GM21381 (cell line): Measurements from ENCODE around the gene ESR1.
"Not testable (repeated sequence)": the region's sequence is repeated elsewhere in the genome, so short reads cannot be mapped to it uniquely, and the experiment has no call there.

Source experiments
- ATAC-seq: cut with Tn5 transposase; IDR thresholded peaks from one replicate; pipeline ENCODE4 v1.9.1; 2021; ENCODE audit warnings: mild to moderate bottlenecking, moderate library complexity; ENCODE audit not compliant: unreplicated experiment

ESR1 gene

DNA sequence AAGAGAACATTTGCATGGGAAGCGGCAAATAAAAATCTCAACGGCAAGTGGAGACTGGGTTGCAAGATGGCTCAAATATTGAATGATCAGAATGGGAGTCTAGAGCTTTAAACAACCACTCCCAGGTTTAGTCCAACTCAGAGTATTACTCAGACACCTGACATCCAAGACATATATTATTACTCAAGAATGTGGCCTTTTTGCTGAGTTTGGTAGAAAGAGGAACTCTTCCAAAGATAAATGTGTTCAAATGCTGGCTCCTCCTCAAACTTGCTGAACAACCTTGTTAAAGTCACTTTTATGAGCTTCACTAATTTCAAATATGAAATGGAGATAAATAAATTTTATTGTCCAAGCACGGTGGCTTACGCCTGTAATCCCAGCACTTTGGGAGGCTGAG is 77.8 kb downstream of the ESR1 start:
- ATAC-seq, result no peak

DNA sequence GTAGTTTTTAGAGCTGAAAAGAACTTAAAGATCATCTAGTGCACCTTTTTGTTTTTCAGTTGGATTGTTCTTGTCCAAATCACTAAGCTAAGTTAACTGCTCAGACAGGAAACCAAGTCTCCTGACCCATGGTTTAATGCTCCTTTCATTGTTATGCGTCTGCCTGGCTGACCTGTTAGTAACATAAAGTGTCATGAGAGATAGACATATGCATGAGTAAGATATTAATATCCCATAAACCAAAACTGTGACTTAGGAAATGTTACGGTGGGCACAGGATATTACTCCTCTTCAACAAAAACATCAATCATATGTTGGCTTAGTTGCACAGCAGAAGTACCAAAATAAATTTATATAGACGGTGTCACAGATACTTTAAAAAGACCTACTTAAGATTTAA is 84.0 kb downstream of the ESR1 start:
- no peak for ATAC-seq

- not testable (repeated sequence) for ATAC-seq
Measured at GRCh38 chr6:151894426-151894825, 86.9 kb downstream of the ESR1 start.

DNA sequence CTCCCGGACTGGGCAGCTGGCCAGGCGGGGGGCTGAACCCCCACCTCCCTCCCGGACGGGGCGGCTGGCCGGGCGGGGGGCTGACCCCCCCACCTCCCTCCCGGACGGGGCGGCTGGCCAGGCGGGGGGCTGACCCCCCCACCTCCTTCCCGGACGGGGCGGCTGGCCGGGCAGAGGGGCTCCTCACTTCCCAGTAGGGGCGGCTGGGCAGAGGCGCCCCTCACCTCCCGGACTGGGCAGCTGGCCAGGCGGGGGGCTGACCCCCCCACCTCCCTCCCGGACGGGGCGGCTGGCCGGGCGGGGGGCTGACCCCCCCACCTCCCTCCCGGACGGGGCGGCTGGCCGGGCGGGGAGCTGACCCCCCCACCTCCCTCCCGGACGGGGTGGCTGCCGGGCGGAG is 91.7 kb downstream of the ESR1 start:
- ATAC-seq, result not testable (repeated sequence)

DNA sequence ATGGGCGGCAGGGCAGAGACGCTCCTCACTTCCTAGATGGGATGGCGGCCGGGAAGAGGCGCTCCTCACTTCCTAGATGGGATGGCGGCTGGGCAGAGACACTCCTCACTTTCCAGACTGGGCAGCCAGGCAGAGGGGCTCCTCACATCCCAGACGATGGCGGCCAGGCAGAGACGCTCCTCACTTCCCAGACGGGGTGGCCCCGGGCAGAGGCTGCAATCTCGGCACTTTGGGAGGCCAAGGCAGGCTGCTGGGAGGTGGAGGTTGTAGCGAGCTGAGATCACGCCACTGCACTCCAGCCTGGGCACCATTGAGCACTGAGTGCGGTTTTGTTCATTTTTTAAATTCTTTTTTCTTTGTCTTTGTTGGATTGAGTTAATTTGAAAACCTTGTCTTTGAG is 92.3 kb downstream of the ESR1 start:
- not testable (repeated sequence) for ATAC-seq

DNA sequence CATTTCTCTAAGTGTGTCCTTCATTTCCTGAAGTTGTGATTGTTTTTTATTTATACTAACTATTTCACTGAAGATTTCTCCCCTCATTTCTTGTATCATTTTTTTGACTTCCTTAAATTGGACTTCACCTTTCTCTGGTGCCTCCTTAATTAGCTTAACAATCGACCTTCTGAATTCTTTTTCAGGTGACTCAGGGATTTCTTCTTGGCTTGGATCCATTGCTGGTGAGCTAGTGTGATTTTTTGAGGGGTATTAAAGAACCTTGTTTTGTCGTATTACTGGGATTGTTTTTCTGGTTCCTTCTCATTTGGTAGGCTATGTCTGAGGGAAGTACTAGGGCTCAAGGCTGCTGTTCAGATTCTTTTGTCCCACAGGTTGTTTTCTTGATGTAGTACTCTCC is 92.8 kb downstream of the ESR1 start:
- no peak for ATAC-seq

- ATAC-seq, result no peak
Measured at GRCh38 chr6:151901009-151901411, 93.5 kb downstream of the ESR1 start.

GRCh38 chr6:151904631-151905030 is 97.1 kb downstream of the ESR1 start:
- no peak for ATAC-seq

GRCh38 chr6:151905072-151905471 is 97.6 kb downstream of the ESR1 start:
- no peak for ATAC-seq

DNA sequence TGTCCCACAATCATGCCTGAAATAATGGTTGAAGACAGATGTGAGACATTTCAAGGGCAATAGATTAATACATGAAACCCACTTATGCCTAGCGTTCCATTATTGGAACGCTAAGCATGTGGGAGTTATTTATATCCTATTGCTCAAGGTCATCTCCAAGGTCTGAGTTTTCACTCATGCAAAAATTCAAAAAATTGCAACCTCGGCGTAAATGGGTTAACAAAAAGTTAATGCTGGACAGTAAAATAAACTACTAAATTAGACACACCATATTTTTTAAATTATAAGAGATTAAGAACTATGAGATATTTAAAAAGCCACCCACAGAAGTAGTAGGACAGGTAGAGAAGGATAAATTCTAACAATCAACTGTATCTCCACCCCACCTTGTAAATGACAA is 98.4 kb downstream of the ESR1 start:
- no peak for ATAC-seq

DNA sequence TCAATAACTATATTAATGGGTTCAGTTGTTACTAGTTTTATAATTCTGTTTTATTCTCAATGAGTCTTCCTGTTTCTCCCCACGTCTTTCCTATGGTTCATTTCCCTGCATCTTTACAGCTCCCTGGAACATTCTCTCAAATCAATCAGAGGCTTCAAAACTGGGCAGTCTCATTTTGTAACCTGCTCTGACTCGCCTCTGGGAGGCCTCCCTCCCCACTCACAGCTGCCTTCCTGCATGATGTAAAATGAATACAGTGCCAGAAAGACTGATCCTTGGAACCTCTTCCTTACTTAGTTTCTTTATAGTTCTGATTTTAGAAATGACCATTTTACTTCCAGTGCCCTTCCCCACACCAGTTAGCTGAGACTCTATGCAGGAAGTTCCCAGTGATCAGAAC is 103.9 kb downstream of the ESR1 start:
- ATAC-seq, result no peak

GRCh38 chr6:151914484-151914883 is 107.0 kb downstream of the ESR1 start:
- no peak for ATAC-seq

GRCh38 chr6:151916075-151916474 is 108.6 kb downstream of the ESR1 start:
- ATAC-seq, result no peak

DNA sequence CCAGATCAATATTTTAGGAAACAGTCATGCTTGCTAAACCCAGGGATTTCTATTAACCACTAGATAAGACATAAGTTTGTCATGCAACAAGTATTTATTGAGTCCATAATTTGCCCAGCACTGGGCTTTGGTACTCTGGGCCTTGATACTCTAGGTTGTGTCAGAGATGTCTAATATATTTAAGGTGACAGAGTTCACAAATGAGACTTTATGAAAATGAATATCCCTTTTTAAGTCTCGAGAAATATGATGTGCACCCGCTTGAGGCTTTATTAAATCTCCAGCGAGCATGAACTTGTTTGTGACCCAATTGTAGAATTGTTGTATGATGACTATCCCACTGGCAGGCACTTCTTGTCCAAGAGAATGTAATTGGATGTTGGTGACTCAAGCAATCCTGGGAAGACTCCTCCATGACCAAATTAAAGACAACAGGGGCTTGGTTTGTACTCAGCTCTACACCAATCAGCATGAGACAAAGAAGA is 109.2 kb downstream of the ESR1 start:
- ATAC-seq, result no peak

DNA sequence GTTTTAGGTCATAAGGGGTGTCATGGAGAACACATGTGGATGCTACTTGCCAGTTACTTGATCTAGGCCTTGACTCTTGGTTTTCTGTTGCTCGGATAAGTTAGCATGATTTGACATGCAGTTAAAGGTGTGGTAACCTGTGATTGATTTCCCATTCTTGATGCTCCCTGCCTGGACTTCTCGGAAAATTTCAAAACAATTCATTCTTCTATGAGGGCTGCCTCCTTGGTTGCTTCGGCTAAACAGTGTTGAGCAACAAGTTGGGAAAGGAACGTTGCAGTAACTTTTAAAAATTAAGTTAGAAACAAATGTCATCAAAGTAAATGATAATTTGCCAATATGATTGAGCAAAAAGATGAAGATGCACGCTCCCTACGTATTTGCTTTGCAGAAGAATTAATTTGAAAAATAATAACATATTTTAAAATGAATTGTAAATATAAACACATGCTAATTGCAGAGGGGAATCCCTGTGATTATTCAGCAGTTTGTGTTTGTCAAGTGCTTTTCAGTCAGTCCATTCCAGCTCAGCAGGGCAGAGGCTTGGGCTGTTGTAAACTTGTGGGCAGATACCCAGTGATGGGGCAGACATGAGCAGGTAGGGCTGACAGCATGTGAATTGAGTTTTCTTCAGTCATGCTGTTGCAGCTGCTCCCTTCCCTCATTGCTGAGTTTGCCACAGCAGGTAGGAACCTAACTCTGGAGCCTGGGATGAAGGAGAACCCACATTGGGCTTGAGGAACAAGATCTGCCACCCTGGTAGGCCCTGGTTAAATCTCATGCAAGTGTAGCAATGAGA is 110.2 kb downstream of the ESR1 start:
- ATAC-seq, result no peak

GRCh38 chr6:151940307-151940706 is 132.8 kb downstream of the ESR1 start:
- ATAC-seq, result no peak

DNA sequence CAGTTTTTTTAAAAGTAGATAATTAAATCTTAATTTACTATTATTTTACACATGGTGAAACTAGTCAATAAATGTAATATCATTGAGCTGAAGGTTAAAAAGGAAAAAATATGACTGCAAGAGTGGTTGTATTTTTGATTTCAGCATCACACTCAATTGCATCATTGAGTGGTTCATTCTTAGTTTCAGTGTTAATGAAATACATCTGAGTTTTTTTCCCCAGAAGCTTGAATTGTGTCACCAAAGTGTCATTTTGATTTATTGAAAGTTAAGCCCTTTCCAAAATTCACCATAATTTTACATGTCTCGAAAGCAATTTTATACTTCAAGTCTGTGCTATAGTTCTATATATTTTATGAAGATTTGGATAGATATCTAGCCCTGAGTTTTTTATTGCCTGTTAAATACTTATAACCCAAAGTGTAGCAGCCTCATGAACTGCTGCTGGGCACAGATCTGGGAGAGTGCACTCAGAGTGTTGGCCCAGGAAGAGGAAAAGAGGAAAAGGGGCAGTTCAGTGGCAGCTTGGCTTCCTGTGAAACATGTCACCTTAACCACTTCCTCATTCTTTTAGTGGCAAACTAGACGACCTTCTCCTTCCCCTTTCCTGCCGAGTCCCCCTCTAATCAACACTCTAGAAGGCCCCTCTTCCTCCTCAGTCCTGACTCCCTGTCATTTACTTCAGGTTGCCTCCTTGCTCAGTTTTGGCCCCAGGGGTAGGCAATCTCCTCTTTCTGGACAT is 140.7 kb downstream of the ESR1 start:
- no peak for ATAC-seq

DNA sequence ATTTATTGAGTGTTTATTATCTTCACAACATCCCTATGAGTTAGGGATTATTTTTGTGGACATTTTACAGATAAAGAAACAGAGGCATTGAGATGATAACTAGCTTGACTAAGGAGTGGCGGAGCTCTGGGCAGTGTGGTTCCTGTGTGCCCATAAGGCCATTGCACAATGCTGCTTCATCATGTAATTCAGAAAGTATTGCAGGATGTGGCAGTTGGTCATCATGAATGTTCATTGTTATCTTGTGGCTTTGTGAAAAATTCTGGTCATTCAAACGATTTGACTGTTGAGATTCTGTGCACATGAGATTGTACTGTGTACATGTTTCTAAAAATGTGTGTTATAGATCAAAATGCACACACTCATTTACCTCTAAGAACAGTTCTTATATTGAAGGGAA is 150.8 kb downstream of the ESR1 start:
- no peak for ATAC-seq

DNA sequence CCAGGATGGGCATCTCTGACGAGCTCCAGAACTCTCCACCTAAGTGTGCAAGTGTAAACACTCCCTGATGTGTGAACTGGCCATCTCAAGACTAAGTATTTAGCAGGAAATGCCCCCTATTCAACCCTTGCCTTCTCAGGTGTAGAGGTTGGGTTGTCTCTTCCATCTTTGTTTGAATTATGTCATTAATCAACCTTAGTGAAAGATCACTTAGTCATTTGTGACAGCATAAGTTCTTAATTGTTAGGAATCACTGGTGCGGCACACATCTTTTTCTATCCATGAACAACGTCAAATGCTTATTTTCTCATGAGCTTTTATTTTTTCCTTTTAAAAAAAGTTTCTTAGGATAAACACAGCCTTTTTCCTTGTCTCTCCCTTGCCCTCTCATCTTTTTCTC is 151.6 kb downstream of the ESR1 start:
- ATAC-seq, result no peak

DNA sequence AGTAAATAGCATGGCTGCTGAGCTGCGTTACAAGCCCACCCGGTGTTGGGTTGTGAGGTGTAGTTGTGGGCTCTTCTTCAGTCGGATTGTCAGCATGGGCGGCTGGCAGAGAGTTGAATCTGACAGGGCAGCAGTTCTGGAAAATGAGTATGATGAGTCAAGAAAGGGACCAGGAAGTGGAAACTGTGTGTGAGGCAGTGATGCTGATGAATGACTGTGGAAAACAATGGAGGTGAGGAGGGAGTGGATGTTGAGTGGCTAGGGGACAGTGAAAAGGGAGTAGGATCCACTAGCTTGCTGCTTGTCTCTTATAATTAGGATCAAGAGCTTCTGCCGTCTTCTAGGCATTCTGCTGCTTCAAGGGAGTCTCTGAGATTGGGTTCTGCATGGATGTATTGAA is 154.3 kb downstream of the ESR1 start:
- no peak for ATAC-seq

DNA sequence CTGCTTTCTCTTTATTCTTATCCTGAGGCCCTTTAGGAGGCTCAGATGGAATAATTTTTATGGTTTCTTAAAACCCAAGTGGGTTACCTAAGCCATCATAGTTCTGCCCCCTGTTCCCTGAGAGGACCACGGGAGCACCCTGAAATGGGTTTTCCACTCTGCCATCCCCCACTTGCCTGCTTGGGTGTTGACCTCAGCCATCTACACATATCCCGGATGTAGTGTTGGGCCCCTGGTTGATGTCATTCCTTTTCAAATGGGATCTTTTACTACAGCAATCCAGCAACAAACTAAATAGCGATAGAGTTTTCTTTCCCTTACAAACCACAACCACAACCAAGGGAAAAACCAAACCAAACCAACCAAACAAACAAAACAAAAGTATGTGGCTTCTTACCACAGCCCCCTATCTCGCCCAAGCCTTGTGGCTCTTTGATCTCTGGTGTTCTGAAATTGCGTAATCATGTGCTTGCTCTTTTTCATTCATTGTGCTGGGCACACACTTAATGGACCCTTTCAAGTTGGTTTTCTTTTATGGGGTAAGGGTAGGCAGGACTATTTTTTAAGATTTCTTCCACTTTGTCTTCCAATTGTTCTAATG is 154.9 kb downstream of the ESR1 start:
- ATAC-seq, result no peak

- no peak for ATAC-seq
Measured at GRCh38 chr6:151963001-151963400, 155.5 kb downstream of the ESR1 start.
